Activated naive CD4-positive, alpha-beta T cell (primary cell): Measurements from ENCODE around the gene BASP1.
"Not testable (repeated sequence)": the region's sequence is repeated elsewhere in the genome, so short reads cannot be mapped to it uniquely, and the experiment has no call there.

Experiments used
- DNase-seq, 4 experiments: peaks; one replicate each; lab custom pipeline; 2025; lab: John Stamatoyannopoulos, UW

Gene BASP1

DNA sequence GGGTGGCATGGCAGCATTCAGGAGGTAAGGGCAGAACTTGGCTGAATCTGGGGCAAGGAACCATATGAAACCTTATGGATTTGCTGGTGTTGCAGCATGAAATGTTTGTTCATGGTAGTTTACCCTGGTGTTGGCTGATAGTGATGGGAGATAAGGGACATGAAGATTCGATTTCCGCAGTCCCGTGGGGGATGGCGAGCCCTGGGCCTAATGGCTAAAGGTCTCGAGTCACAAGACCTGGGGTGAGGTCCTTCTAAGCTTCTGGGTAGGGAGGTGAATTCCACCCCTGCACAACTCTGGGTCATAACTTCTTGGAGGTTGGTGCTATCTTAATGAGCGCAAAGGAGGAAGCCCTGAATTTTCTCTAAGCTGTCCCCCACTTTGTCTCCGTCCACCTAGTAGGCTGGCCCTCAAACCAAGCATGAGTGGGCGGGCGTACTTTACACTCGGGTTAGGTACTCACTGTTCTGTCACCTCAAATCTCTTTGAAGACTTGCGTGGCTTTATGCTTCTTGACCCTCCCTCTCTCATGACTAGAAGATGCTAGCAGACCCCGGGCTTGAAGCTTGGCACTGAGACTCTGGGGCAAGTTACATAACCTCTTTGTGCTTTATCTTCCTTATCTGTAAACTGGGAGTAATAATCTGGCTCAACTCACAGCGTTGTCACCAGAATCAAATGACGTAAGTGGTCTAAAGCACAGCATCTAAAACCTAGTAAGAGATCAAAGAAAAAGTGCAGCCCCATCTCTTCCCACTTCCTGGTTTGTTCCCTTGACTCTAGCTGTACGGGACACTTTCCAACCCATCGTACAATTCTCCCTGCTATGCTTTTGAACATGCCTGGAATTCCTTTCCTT lies 72.5 kb downstream of the BASP1 start:
- no peak for DNase-seq

DNA sequence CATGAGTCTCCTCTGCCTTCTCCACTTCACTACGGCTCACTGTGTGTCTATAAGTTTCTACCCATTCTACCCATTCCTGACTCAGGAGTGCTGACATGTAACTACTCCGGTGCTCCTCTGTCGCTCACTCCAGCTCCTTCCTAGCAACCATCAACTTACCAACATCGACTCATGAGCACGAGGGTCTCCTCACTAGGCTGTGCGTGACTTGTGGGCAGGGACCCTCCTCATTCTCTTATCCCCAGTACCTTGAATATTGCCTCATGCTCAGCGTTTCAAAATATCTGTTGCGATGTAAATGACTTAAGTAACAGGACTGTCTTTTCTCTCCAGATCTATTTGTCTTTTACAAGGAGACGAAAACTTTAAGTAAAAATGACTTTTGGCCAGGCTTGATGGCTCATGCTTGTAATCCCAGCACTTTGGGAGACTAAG lies 73.1 kb downstream of the BASP1 start:
- no peak for DNase-seq

DNA sequence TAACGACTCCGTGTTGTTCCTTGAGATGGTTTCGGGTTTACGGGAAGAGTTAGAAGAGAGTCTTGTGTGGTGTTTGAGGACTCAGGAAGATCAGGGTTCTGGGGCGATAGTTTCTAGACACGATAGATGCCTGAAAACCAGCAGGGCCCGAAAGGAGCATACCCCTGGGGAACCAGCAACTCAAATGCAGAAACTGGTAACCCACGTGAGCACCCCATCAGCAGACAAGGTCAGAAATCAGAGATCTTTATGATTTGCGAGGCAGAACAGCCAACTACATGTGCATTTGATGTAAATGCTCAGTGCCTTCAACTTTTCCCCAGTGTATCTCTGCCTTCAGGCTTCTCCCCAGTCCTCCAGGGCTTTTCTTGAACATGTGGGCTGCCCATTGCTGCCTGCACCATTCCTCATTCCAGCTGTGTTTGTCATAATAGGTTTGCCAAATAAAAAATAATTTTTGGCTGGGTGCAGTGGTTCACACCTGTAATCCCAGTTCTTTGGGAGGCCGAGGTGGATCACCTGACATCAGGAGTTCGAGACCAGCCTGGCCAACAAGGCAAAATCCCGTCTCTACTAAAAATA lies 75.1 kb downstream of the BASP1 start:
- no peak for DNase-seq

DNA sequence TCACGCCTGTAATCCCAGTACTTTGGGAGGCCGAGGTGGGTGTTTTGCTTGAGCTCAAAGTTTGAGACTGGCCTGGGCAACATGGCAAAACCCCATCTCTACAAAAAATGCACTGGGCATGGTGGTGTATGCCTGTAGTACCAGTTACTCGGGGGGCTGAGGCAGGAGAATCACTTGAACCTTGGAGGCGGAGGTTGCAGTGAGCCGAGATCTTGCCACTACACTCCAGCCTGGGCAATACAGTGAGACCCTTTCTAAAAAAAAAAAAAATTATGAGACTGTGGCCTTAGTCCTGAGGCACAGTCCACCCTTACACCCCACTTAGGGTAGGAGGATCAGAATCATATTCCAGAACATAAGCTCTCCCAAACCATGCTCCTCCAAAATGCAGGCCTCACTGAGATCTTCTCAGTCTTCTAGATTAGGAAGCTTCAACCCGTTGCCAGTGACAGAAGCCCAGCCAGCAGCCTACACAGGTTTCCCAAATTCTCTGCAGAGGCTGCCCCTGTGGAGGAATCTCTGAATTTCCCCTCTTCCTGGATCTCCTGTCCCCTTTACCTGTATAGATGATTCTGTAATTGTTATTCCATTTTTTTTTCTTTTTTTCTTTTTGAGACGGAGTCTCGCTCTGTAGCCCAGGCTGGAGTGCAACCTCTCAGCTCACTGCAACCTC lies 77.3 kb downstream of the BASP1 start:
- no peak for DNase-seq

DNA sequence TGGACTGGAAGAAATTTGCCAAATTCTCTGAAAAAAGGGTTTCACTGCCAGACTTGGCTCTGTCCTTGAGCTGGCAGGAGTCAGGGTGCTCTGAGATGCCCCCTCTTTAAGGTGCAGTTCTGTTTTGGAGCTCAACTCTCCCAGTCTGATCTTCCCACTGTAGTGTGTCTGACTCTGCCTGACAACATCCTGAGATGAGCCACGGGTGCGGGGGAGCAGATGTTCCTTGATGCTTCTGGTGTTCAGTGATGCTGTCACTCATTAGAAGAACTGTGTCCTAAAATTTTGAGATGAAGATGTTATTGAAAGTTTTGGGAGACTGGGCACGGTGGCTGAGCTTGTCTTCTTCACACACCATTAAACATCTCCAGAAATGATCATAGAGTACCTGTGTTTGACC lies 78.2 kb downstream of the BASP1 start:
- no peak for DNase-seq

DNA sequence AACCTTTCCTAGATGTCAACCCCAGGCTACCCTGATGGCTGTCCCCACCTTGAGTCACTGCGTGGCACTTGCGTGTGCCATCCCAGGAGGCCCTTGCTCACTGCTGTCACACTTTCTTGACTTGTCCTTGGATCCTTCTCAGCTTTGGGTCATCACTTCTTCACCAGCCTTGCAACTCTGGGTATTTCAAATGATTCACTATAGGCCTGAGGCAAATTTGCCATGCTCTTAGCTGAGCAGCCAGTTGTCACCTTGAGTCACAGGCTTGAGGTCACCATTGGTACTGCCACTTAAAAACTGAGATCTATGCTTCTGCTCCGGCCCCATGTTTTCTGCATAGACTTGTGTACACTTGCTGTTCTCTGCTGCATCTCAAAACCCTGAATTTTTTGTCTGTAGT lies 84.7 kb downstream of the BASP1 start:
- DNase-seq, result no peak

DNA sequence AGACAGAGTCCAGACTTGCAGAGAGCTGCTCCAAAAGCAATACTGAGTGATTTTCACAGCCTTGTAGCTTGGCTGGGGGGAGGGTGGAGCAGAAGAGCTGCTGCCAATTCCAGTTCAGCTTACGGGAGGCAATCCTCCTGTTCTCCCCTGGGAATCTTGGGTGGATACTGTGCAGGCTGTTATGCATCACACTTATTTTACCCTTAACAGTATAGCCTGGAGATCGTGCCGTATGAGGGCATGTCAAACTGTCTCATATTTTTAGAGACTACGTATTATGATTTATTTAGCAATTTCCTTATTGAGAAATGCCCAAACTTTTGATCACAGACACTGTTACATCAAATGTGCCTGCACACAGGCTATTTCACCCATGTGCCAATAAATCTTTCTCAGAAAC lies 85.2 kb downstream of the BASP1 start:
- no peak for DNase-seq

DNA sequence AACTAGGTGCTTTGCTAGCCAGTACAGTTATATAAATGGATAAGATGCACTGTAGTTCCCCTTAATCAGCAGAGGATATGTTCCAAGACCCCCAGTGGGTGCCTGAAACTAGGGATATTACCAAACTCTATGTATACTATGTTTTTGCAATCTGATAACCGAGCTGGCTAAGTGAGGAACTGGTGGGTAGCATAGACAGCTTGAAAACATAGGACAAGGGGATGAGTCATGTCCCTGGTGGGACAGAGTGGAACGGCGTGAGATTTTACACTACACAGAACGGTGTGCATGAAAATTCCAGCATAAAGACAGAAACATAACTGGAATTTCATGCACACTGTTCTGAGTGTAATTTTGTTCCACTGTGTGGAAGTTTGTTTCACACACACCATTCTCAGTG lies 86.9 kb downstream of the BASP1 start:
- DNase-seq, result no peak

DNA sequence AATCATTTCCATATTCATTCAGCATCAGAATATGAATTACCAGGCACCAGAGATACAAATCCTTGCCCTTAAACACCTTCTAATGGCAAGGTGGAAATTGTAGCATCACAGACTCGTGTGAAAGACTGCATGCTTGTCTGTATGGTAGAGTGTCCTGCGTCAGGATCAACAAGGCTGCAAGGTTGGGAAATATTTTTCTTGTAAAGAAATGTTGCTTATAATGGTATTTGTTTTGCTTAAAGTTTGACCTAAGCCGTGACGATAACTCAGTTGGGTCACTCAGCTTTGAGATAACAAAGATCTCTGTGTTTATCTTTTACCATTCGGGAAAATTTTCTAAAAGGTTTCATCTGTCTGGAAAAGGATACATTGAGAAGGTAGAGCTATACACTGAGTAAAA lies 87.6 kb downstream of the BASP1 start:
- DNase-seq, result no peak

DNA sequence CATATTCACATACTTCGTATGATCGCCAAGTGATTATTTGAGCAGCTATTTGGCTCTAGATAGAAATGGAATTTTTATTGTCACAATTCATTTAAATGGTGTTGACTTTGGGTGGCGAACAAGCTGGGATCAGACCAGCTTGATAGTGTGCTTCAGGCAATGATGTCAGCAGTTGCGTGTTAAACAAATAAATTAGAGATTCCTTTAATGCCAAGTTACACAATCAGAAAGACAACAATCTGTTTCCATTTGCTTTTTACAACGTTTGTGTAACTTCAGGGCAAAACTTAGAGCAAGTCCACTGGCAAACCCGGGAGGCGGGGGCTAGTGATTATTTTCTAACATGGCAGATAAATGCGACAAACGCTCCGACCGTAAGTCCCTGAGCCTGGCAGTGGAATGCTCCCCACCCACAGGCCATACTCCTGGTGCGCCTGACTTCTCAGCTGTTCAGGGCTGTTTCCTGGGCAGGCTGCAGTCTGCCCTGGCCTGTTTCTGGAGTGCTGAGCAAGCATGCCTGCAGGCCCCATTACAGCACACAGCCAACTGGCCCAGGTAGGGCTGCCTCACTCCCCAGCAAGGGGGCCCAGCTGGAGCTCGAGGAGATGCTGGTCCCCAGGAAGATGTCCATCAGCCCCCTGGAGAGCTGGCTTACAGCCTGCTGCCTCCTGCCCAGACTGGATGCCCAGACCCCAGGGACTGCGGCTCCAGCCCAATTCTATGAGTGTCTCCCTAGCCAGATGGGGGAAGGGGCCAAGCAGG lies 88.7 kb downstream of the BASP1 start:
- no peak for DNase-seq

DNA sequence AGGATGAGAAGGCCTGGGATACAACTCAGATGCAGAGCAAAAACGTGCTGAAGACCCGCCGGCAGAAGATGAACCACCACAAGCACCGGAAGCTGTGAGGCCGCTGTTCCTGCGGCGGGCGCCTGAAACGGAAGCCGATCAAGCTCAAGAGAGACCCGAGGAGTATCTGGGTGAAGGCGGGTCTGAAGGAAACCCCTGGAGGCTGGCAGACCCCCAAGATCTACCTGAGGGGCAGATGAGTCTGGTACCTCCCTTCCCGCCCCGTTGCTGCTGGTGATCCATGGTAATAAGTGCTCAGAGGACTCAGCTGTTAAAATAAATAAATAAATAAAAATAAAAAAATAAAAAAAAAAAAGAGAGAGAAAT lies 89.3 kb downstream of the BASP1 start:
- no peak for DNase-seq

DNA sequence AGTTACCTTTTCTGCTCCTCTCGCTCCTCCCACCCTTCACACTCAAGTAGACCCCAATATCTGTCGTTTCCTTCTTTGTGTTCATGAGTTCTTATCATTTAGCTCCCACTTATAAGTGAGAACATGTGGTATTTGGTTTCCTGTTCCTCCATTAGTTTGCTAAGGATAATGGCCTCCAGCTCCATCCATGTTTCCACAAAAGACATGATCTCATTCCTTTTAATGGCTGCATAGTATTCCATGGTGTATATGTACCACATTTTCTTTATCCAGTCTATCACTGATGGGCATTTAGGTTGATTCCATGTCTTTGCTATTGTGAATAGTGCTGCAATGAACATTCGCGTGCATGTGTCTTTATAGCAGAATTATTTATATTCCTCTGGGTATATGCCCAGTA lies 90.0 kb downstream of the BASP1 start:
- DNase-seq, result not testable (repeated sequence)

DNA sequence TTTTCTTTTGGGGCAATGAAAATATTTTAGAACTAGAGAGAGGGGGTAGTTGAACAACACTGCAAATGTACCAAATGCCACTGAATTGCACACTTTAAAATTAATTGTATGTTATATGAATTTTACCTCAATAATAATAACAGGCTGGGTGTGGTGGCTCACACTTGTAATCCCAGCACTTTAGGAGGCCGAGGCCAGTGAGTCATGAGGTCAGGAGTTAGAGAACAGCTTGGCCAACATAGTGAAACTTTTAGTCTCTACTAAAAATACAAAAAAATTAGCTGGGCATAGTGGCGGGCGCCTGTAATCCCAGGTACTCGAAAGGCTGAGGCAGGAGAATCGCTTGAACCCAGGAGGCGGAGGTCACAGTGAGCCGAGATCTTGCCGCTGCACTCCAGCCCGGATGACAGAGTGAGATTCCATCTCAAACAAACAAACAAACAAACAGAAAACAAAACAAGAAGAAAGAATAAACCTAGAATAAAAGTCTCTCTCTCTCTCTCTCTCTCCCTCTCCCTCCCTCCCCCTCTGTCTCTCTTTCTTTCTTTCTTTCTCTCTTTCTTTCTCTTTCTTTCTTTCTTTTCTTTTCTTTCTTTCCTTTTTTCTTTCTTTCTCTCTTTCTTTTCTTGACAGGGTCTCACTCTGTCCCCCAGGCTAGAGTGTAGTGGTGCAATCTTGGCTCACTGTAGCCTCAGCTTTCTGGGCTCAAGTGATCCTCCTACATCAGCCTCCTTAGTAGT lies 91.1 kb downstream of the BASP1 start:
- no peak for DNase-seq

DNA sequence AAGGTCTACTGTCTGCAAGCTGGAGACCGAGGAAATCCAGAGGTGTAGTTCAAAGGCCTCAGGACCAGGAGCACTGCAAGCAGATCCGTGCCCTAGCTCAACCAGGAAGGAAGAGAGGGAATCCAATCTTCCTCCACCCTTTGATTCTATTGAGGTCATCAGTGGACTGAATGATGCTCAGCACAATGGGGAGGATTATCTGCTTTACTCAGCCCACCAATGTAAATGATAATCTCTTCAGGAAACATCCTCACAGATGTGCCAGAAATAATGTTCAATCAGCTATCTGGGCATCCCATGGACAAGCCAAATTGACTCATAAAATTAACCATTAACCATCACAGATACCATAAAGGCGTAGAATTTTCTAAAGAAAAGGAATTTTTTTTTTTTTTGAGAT lies 92.0 kb downstream of the BASP1 start:
- DNase-seq, result no peak

DNA sequence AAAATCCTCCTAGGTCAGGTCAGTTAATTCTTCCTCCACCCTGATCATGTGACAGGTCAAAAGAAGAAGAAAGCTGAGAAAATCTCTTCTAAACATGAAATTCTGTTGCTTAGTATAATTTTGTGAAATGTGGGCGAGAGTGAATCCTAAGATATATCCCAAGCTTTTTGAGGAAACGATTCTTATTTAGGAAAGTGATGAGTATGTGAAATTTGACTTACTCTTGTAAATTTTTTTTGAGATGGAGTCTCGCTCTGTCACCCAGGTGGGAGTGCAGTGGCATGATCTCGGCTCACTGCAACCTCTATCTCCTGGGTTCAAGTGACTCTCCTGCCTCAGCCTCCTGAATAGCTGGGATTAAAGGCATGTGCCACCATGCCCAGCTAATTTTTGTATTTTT lies 93.1 kb downstream of the BASP1 start:
- DNase-seq, result not testable (repeated sequence)

DNA sequence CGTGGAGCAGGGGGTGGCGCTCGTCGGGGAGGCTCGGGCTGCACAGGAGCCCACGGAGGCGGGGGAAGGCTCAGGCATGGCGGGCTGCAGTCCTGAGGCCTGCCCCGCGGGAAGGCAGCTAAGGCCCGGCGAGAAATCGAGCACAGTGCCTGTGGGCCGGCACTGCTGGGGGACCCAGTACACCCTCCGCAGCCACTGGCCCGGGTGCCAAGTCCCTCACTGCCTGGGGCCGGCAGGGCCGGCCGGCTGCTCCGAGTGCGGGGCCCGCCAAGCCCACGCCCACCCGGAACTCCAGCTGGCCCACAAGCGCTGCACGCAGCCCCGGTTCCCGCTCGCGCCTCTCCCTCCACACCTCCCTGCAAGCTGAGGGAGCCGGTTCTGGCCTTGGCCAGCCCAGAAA lies 94.4 kb downstream of the BASP1 start:
- not testable (repeated sequence) for DNase-seq

DNA sequence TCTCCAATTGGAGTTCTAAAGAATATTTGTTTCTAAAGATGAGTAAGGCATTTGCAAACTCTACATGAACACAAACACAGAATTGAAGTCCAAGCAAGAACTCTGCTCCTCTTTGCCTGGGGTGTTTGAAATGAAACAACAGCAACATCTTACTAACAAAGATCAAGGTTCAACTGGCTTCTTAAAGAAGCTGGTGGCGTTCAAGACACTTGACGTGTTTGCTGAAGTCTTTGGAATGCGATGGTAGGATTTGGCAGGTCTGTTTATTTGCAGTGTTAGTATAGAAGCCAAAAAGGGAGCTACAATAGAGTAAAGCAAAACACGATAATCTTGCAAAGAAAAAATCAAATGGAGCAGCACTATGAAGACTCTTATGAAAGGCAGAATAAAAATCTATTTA lies 94.9 kb downstream of the BASP1 start:
- DNase-seq, result no peak

DNA sequence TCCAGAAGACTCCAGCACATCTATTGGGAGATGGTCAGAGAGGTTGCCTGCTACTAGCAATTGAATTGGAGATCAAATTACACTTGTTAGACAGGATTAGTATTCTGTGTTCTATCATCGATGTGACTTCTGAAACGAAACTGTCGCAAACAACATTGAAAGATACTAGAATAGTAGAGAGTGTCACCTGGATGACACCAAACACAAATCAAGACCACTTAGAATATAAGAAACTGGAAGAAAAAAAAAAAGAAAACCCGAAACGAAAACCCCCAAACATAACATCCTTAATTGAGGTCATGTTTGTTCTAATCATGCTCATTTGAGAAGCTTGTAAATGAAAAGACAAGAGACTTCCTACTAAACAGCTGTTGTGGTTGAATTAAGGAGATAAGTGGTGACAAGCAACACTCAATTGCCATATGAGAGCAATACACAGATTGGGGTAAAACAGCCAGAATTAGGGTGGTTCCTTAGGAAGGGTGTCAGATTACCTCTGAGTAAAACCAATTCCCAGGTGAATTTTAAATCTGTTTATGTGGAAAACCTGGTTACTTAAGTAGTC lies 97.6 kb downstream of the BASP1 start:
- DNase-seq, result no peak

DNA sequence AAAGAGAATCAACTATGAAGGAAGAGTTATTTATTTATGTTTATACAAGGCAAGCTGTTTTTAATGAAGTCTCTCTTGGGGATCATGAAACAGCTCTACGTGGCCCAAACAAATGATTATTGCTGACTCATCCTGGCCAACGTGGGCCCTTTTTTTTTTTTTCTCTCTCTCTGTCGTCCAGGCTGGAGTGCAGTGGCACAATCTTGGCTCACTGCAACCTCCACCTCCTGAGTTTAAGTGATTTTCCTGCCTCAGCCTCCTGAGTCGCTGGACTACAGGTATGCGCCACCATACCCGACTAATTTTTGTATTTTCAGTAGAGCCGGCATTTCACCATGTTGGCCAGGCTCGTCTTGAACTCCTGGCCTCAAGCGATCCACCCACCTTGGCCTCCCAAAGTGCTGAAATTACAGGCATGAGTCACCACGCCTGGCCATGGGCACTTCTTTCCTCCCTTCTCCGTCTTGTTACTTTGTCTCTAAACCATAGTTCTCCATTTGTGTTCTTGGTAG lies 98.3 kb downstream of the BASP1 start:
- no peak for DNase-seq

DNA sequence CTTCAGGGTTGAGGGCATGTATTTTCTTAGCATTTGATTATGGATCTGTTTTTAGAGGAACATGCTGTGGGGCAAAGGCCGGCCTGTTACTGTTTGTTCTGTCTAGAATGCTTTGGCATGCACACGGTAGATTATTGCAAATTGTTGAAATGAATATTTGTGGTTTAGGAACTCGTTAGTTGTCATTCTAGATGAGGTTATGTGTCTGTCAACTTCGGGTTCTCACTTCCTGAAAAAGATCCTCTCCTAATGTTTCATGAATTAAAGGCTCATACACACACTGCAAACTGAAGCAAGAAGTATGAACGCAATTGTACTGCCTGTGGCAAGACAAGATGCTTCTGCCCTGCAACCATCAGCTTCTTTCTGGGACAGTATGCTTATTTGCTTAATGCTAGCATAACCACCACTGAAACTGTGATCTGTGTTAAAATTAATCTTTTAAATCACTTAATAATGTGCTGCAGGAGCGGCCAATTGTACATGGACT lies 99.6 kb downstream of the BASP1 start:
- DNase-seq, result no peak

DNA sequence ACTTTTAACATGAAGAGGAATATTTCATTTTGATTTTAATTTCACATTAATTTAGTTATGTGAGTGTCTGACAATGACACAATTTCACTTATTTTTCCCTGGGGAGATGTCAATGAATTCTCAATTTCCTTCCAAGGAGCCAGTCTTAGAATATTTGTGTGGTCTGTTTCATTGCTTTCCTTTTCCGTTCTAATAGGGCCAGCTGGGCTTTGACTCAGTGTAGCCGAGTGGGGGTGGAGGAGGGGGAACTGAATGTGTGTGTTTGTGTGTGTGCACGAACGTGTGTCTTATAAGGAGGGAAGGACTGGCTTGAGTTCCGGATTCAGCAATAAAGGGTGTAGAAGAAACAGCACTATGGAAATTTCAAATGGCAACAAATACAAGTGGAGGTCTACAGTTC lies 100.0 kb downstream of the BASP1 start:
- DNase-seq, result no peak
